HEK293 (cell line): ENCODE measurements around the gene AR.

Source experiments
- CTCF ChIA-PET: fragments of 350-600 bp; formaldehyde crosslinking; extraction: SDS; loops from one replicate; lab custom pipeline; 2021; ENCODE audit warnings: antibody characterized with exemption; lab: Yijun Ruan, JAX
- POLR2A ChIA-PET: fragments of 300-600 bp; formaldehyde crosslinking; extraction: SDS; loops from one replicate; lab custom pipeline; 2020; ENCODE audit warnings: antibody characterized with exemption, inconsistent platforms; lab: Yijun Ruan, JAX
- H3K27ac ChIP-seq: fragments of 200-500 bp; sonication (Bioruptor generic); 2 replicates; pipeline ENCODE4 v1.5.1; 2014; ENCODE audit warnings: low read depth, low read length, control low read depth, inconsistent platforms; ENCODE audit errors: extremely low read depth
- H3K36me3 ChIP-seq, 2 experiments: fragments of 200-500 bp in 1 of 2; sonication (Bioruptor generic) in 1 of 2; 1 replicate in 1 of 2; 2 replicates in 1 of 2; pipeline ENCODE4 v1.5.1; 2014 to 2017; ENCODE audit warnings: inconsistent platforms in 2 of 2, low read length in 2 of 2; ENCODE audit not compliant: control insufficient read depth in 2 of 2, insufficient read depth in 1 of 2
- H3K4me1 ChIP-seq: fragments of 200-500 bp; sonication (Bioruptor generic); 2 replicates; pipeline ENCODE4 v1.5.1; 2014; ENCODE audit warnings: mild to moderate bottlenecking, low read length, inconsistent platforms; ENCODE audit not compliant: control insufficient read depth, insufficient read depth
- H3K4me3 ChIP-seq: 2 replicates; pipeline ENCODE4 v1.5.1; 2011; ENCODE audit warnings: low read depth, mild to moderate bottlenecking, control low read depth, low read length, moderate library complexity
- H3K9me3 ChIP-seq: fragments of 200-500 bp; sonication (Bioruptor generic); 2 replicates; pipeline ENCODE4 v1.5.1; 2014; ENCODE audit warnings: low read depth, low read length, inconsistent platforms; ENCODE audit not compliant: control insufficient read depth, insufficient read depth
- GLI4 ChIP-seq: fragments of 450-650 bp; formaldehyde crosslinking; IDR thresholded peaks from 2 replicates; pipeline ENCODE4 v1.5.1; 2016; ENCODE audit warnings: missing biosample characterization, missing genetic modification characterization
- IKZF3 ChIP-seq: fragments of 450-650 bp; IDR thresholded peaks from 2 replicates; pipeline ENCODE4 v1.5.0; 2018; ENCODE audit warnings: missing biosample characterization, mild to moderate bottlenecking, missing genetic modification characterization, moderate library complexity
- KLF7 ChIP-seq: fragments of 450-650 bp; formaldehyde crosslinking; IDR thresholded peaks from 2 replicates; pipeline ENCODE4 v1.5.1; 2016; ENCODE audit warnings: missing biosample characterization, missing genetic modification characterization, borderline replicate concordance
- PBX3 ChIP-seq: sonication (generic); formaldehyde crosslinking; IDR thresholded peaks from 2 replicates; pipeline ENCODE4 v1.8.1; 2022; ENCODE audit warnings: mild to moderate bottlenecking, moderate library complexity, missing genetic modification reagents
- SCRT2 ChIP-seq: fragments of 450-650 bp; formaldehyde crosslinking; IDR thresholded peaks from 2 replicates; pipeline ENCODE4 v1.5.1; 2016; ENCODE audit warnings: missing biosample characterization, missing genetic modification characterization
- ZBTB1 ChIP-seq: fragments of 450-650 bp; formaldehyde crosslinking; IDR thresholded peaks from 2 replicates; pipeline ENCODE4 v1.5.1; 2016; ENCODE audit warnings: missing biosample characterization, missing genetic modification characterization
- ZBTB21 ChIP-seq: fragments of 450-650 bp; formaldehyde crosslinking; IDR thresholded peaks from 2 replicates; pipeline ENCODE4 v1.5.1; 2017; ENCODE audit warnings: missing biosample characterization, missing genetic modification characterization
- ZFP69B ChIP-seq: fragments of 450-650 bp; formaldehyde crosslinking; IDR thresholded peaks from 2 replicates; pipeline ENCODE4 v1.5.1; 2016; ENCODE audit warnings: missing biosample characterization, missing genetic modification characterization
- ZNF10 ChIP-seq: fragments of 450-650 bp; formaldehyde crosslinking; IDR thresholded peaks from 2 replicates; pipeline ENCODE4 v1.5.1; 2017; ENCODE audit warnings: missing biosample characterization, missing genetic modification characterization
- ZNF175 ChIP-seq: fragments of 450-650 bp; formaldehyde crosslinking; IDR thresholded peaks from 2 replicates; pipeline ENCODE4 v1.5.1; 2016; ENCODE audit warnings: missing biosample characterization, missing genetic modification characterization
- ZNF23 ChIP-seq: fragments of 450-650 bp; formaldehyde crosslinking; IDR thresholded peaks from 2 replicates; pipeline ENCODE4 v1.5.1; 2016; ENCODE audit warnings: missing biosample characterization, missing genetic modification characterization, borderline replicate concordance
- ZNF248 ChIP-seq: fragments of 450-650 bp; formaldehyde crosslinking; IDR thresholded peaks from 2 replicates; pipeline ENCODE4 v1.5.1; 2017; ENCODE audit warnings: missing biosample characterization, missing genetic modification characterization
- ZNF350 ChIP-seq: fragments of 450-650 bp; formaldehyde crosslinking; IDR thresholded peaks from 2 replicates; pipeline ENCODE4 v1.5.0; 2017; ENCODE audit warnings: missing biosample characterization, mild to moderate bottlenecking, missing genetic modification characterization
- ZNF354C ChIP-seq: fragments of 450-650 bp; formaldehyde crosslinking; IDR thresholded peaks from 2 replicates; pipeline ENCODE4 v1.5.1; 2016; ENCODE audit warnings: missing biosample characterization, missing genetic modification characterization, low read depth, borderline replicate concordance
- ZNF48 ChIP-seq: fragments of 450-650 bp; formaldehyde crosslinking; IDR thresholded peaks from 2 replicates; pipeline ENCODE4 v1.5.1; 2016; ENCODE audit warnings: missing biosample characterization, missing genetic modification characterization
- ZNF792 ChIP-seq: fragments of 450-650 bp; formaldehyde crosslinking; IDR thresholded peaks from 2 replicates; pipeline ENCODE4 v1.5.1; 2016; ENCODE audit warnings: missing biosample characterization, missing genetic modification characterization
- ZNF837 ChIP-seq: fragments of 450-650 bp; formaldehyde crosslinking; IDR thresholded peaks from 2 replicates; pipeline ENCODE4 v1.5.1; 2016; ENCODE audit warnings: missing biosample characterization, missing genetic modification characterization
- ZSCAN23 ChIP-seq: fragments of 450-650 bp; formaldehyde crosslinking; IDR thresholded peaks from 2 replicates; pipeline ENCODE4 v1.5.1; 2016; ENCODE audit warnings: missing biosample characterization, missing genetic modification characterization
- ZSCAN30 ChIP-seq: fragments of 450-650 bp; IDR thresholded peaks from 2 replicates; pipeline ENCODE4 v1.5.1; 2018; ENCODE audit warnings: missing biosample characterization, mild to moderate bottlenecking, missing genetic modification characterization, moderate library complexity
- ZSCAN5A ChIP-seq: fragments of 450-650 bp; formaldehyde crosslinking; IDR thresholded peaks from 2 replicates; pipeline ENCODE4 v1.5.1; 2016; ENCODE audit warnings: missing biosample characterization, missing genetic modification characterization
- TF ChIP-seq, protein P1 (sequence below): fragments of 450-650 bp; formaldehyde crosslinking; IDR thresholded peaks from 2 replicates; pipeline ENCODE4 v1.5.1; 2016; ENCODE audit warnings: missing biosample characterization, missing genetic modification characterization
- TF ChIP-seq, protein P2 (sequence below): fragments of 450-650 bp; formaldehyde crosslinking; IDR thresholded peaks from 2 replicates; pipeline ENCODE4 v1.5.1; 2017; ENCODE audit warnings: missing biosample characterization, missing genetic modification characterization
- TF ChIP-seq, protein P3 (sequence below): fragments of 450-650 bp; formaldehyde crosslinking; IDR thresholded peaks from 2 replicates; pipeline ENCODE4 v1.5.1; 2016; ENCODE audit warnings: missing biosample characterization, missing genetic modification characterization
- TF ChIP-seq, protein P4 (sequence below): fragments of 450-650 bp; formaldehyde crosslinking; IDR thresholded peaks from 2 replicates; pipeline ENCODE4 v1.5.1; 2016; ENCODE audit warnings: missing biosample characterization, missing genetic modification characterization

The AR gene

DNA sequence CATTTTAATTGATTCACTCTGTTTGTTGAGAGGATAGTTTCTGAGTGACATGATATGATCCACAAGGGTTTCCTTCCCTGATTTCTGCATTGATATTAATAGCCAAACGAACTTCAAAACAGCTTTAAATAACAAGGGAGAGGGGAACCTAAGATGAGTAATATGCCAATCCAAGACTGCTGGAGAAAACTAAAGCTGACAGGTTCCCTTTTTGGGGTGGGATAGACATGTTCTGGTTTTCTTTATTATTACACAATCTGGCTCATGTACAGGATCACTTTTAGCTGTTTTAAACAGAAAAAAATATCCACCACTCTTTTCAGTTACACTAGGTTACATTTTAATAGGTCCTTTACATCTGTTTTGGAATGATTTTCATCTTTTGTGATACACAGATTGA lies 182.2 kb downstream of the AR start:
- no peak for TF ChIP-seq ZNF837 (tag by site-specific recombination)
- no peak for TF ChIP-seq ZBTB1 (tag by site-specific recombination)
- TF ChIP-seq, protein P1, sequence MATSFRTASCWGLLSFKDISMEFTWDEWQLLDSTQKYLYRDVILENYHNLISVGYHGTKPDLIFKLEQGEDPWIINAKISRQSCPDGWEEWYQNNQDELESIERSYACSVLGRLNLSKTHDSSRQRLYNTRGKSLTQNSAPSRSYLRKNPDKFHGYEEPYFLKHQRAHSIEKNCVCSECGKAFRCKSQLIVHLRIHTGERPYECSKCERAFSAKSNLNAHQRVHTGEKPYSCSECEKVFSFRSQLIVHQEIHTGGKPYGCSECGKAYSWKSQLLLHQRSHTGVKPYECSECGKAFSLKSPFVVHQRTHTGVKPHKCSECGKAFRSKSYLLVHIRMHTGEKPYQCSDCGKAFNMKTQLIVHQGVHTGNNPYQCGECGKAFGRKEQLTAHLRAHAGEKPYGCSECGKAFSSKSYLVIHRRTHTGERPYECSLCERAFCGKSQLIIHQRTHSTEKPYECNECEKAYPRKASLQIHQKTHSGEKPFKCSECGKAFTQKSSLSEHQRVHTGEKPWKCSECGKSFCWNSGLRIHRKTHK (tag by site-specific recombination): no peak
- TF ChIP-seq ZNF792 (tag by site-specific recombination): no peak
- no peak for TF ChIP-seq ZNF23 (tag by site-specific recombination)
- no peak for TF ChIP-seq ZNF10
- TF ChIP-seq ZNF350 (tag by site-specific recombination): no peak
- TF ChIP-seq ZFP69B (tag by site-specific recombination): no peak
- no peak for TF ChIP-seq ZSCAN23 (tag by site-specific recombination)
- TF ChIP-seq ZNF175 (tag by site-specific recombination): no peak
- TF ChIP-seq ZNF48 (tag by site-specific recombination): no peak
- Histone ChIP-seq H3K4me1 (no peaks in the 10 kb centered on the region), H3K4me3 (no peak overlapping the region), H3K36me3 (peaks cover 0 to 47% of the 10 kb centered on the region in 2 experiments; a peak in 1 of 3 replicates), H3K9me3 (no peaks in the 10 kb centered on the region), H3K27ac (no peak overlapping the region)
- CTCF ChIA-PET: interaction anchor here (0.6 kb wide), 1 partner anchor 275 kb away, joined by 3 read pairs; no protein-coding TSS in a partner anchor
- POLR2A ChIA-PET: no interaction called here

DNA sequence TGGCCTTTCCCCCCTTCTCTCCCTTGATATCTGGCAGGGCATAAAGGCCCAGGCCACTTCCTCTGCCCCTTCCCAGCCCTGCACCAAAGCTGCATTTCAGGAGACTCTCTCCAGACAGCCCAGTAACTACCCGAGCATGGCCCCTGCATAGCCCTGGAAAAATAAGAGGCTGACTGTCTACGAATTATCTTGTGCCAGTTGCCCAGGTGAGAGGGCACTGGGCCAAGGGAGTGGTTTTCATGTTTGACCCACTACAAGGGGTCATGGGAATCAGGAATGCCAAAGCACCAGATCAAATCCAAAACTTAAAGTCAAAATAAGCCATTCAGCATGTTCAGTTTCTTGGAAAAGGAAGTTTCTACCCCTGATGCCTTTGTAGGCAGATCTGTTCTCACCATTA lies 183.8 kb downstream of the AR start:
- CTCF ChIA-PET: no interaction called here
- POLR2A ChIA-PET: no interaction called here
- Histone ChIP-seq H3K9me3 (no peaks in the 10 kb centered on the region), H3K4me1 (no peaks in the 10 kb centered on the region), H3K4me3 (no peak overlapping the region)
- TF ChIP-seq, protein P2, sequence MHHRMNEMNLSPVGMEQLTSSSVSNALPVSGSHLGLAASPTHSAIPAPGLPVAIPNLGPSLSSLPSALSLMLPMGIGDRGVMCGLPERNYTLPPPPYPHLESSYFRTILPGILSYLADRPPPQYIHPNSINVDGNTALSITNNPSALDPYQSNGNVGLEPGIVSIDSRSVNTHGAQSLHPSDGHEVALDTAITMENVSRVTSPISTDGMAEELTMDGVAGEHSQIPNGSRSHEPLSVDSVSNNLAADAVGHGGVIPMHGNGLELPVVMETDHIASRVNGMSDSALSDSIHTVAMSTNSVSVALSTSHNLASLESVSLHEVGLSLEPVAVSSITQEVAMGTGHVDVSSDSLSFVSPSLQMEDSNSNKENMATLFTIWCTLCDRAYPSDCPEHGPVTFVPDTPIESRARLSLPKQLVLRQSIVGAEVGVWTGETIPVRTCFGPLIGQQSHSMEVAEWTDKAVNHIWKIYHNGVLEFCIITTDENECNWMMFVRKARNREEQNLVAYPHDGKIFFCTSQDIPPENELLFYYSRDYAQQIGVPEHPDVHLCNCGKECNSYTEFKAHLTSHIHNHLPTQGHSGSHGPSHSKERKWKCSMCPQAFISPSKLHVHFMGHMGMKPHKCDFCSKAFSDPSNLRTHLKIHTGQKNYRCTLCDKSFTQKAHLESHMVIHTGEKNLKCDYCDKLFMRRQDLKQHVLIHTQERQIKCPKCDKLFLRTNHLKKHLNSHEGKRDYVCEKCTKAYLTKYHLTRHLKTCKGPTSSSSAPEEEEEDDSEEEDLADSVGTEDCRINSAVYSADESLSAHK (tag by site-specific recombination): no peak
- TF ChIP-seq ZSCAN30 (tag by site-specific recombination) (no peak), ZSCAN5A (tag by site-specific recombination) (no peak), ZNF248 (no peak), ZNF350 (tag by site-specific recombination) (no peak), ZBTB21 (tag by site-specific recombination) (no peak), PBX3 (CRISPR knock-in tag) (no peak), ZNF48 (tag by site-specific recombination) (no peak), GLI4 (tag by site-specific recombination) (no peak), SCRT2 (tag by site-specific recombination) (no peak), ZNF354C (tag by site-specific recombination) (no peak), ZNF837 (tag by site-specific recombination) (no peak), IKZF3 (tag by site-specific recombination) (no peak), KLF7 (tag by site-specific recombination) (no peak)
- TF ChIP-seq, protein P3, sequence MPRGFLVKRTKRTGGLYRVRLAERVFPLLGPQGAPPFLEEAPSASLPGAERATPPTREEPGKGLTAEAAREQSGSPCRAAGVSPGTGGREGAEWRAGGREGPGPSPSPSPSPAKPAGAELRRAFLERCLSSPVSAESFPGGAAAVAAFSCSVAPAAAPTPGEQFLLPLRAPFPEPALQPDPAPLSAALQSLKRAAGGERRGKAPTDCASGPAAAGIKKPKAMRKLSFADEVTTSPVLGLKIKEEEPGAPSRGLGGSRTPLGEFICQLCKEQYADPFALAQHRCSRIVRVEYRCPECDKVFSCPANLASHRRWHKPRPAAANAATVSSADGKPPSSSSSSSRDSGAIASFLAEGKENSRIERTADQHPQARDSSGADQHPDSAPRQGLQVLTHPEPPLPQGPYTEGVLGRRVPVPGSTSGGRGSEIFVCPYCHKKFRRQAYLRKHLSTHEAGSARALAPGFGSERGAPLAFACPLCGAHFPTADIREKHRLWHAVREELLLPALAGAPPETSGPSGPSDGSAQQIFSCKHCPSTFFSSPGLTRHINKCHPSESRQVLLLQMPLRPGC (tag by site-specific recombination): no peak
- TF ChIP-seq, protein P4, sequence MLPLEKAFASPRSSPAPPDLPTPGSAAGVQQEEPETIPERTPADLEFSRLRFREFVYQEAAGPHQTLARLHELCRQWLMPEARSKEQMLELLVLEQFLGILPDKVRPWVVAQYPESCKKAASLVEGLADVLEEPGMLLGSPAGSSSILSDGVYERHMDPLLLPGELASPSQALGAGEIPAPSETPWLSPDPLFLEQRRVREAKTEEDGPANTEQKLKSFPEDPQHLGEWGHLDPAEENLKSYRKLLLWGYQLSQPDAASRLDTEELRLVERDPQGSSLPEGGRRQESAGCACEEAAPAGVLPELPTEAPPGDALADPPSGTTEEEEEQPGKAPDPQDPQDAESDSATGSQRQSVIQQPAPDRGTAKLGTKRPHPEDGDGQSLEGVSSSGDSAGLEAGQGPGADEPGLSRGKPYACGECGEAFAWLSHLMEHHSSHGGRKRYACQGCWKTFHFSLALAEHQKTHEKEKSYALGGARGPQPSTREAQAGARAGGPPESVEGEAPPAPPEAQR (tag by site-specific recombination): no peak
- TF ChIP-seq, all 188 proteins: peak for 0
- no peak overlapping the region for H3K27ac ChIP-seq
- H3K36me3 ChIP-seq: peaks cover 0 to 32% of the 10 kb centered on the region in 2 experiments; a peak in 1 of 3 replicates
